Neutrophil (primary cell): ENCODE measurements around the gene MAGI3.
"Not testable (repeated sequence)": the region's sequence is repeated elsewhere in the genome, so short reads cannot be mapped to it uniquely, and the experiment has no call there.

ENCODE experiments used
- H3K27ac ChIP-seq: fragments of 200-600 bp; sonication (generic); 2 replicates; pipeline ENCODE4 v1.5.1; 2016; ENCODE audit warnings: mild to moderate bottlenecking, moderate library complexity
- H3K27me3 ChIP-seq: fragments of 200-600 bp; sonication (generic); 2 replicates; pipeline ENCODE4 v1.6.0; 2016; ENCODE audit warnings: mild to moderate bottlenecking
- H3K36me3 ChIP-seq: fragments of 200-600 bp; sonication (generic); 2 replicates; pipeline ENCODE4 v1.5.1; 2017
- H3K4me1 ChIP-seq, 2 experiments: fragments of 200-600 bp in 1 of 2; sonication (generic) in 1 of 2; 1 replicate in 1 of 2; 2 replicates in 1 of 2; pipeline versions ENCODE4 v1.5.1 to v1.6.1; 2013 to 2016; ENCODE audit warnings: low read depth in 1 of 2, low read length in 1 of 2, mild to moderate bottlenecking in 1 of 2, moderate library complexity in 1 of 2; ENCODE audit not compliant: control insufficient read depth in 1 of 2, insufficient read depth in 1 of 2
- H3K4me3 ChIP-seq, 2 experiments: fragments of 200-600 bp in 1 of 2; sonication (generic) in 1 of 2; 1 replicate in 1 of 2; 2 replicates in 1 of 2; pipeline ENCODE4 v1.5.1; 2013 to 2016; ENCODE audit warnings: low read depth in 1 of 2, low read length in 1 of 2, mild to moderate bottlenecking in 1 of 2, moderate library complexity in 1 of 2
- H3K9me3 ChIP-seq: fragments of 200-600 bp; sonication (generic); 2 replicates; pipeline ENCODE4 v1.5.1; 2016
- TF ChIP-seq, protein P1 (sequence below): fragments of 200-600 bp; sonication (generic); IDR thresholded peaks from 2 replicates; pipeline ENCODE4 v1.5.1; 2016; ENCODE audit warnings: antibody characterized with exemption

The MAGI3 gene

DNA sequence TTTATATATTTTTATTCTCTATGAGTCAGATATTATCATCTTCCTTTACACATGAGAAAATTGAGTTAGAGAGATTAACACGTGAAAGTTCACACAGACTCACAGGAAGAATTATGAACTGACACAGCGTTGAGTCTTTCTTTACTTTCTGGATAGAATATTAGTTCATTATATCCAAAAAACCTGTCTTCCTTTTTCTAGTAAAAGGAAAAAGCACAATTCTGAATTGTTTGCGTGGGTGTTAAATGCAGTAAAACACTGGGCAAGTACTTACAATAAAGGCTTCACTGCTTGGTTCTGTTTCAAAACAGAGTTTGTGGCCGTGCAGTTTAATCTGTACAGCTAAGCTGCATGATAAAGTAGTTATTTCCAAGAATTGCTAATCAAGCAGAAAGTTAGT lies 10.8 kb downstream of the MAGI3 start:
- no peak overlapping the region for H3K4me3 ChIP-seq
- H3K4me1 ChIP-seq: no peaks in the 10 kb centered on the region
- no peak overlapping the region for H3K27ac ChIP-seq
- no peaks in the 10 kb centered on the region for H3K9me3 ChIP-seq
- H3K36me3 ChIP-seq: no peaks in the 10 kb centered on the region
- peaks cover 66% of the 10 kb centered on the region for H3K27me3 ChIP-seq
- TF ChIP-seq, protein P1, sequence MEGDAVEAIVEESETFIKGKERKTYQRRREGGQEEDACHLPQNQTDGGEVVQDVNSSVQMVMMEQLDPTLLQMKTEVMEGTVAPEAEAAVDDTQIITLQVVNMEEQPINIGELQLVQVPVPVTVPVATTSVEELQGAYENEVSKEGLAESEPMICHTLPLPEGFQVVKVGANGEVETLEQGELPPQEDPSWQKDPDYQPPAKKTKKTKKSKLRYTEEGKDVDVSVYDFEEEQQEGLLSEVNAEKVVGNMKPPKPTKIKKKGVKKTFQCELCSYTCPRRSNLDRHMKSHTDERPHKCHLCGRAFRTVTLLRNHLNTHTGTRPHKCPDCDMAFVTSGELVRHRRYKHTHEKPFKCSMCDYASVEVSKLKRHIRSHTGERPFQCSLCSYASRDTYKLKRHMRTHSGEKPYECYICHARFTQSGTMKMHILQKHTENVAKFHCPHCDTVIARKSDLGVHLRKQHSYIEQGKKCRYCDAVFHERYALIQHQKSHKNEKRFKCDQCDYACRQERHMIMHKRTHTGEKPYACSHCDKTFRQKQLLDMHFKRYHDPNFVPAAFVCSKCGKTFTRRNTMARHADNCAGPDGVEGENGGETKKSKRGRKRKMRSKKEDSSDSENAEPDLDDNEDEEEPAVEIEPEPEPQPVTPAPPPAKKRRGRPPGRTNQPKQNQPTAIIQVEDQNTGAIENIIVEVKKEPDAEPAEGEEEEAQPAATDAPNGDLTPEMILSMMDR: no peak

DNA sequence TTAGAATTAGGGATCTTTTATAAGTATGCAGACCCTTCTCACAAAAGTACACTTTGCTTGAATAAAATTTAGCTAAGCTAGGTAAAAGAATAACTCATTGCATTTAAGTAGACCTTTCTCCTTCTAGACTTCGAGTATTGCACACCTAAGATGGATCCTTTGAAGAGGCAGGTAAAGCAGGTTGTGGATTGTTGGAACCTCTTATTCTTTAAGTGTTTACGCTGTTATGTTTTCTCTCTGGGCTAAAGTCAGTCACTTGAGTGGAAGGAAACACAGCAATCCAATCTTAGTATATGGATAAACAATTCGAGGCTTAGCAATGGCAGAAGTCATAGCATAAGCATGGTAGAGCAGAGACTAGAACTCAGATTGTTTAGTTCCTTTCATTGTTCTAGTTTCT lies 11.4 kb downstream of the MAGI3 start:
- Histone ChIP-seq H3K36me3 (no peaks in the 10 kb centered on the region), H3K27me3 (peaks cover 60% of the 10 kb centered on the region), H3K27ac (no peak overlapping the region), H3K4me1 (no peaks in the 10 kb centered on the region), H3K4me3 (no peak overlapping the region), H3K9me3 (no peaks in the 10 kb centered on the region)
- TF ChIP-seq, protein P1: no peak

DNA sequence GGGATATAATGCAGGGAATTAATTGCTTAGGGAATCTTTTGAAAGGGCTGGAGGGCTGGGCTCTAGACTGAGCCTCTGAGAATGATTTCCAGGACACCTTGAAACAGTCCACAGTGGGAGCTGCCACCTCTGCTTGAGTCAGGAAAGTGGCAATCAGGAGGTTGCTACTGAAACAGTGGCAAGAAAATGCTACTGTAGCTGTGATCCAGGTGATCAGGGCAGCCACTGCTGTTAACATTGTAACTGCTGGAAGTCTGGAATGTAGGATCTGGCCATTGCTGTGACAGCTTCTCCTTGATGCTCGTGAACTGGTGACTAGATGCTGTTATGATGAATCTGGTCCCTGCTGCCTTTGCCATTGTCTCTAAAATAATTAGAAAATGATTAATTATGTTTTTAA lies 12.8 kb downstream of the MAGI3 start:
- Histone ChIP-seq H3K27ac (no peak overlapping the region), H3K9me3 (no peaks in the 10 kb centered on the region), H3K4me1 (no peaks in the 10 kb centered on the region), H3K4me3 (no peak overlapping the region), H3K27me3 (peaks cover 46% of the 10 kb centered on the region), H3K36me3 (no peaks in the 10 kb centered on the region)
- TF ChIP-seq, protein P1: no peak

DNA sequence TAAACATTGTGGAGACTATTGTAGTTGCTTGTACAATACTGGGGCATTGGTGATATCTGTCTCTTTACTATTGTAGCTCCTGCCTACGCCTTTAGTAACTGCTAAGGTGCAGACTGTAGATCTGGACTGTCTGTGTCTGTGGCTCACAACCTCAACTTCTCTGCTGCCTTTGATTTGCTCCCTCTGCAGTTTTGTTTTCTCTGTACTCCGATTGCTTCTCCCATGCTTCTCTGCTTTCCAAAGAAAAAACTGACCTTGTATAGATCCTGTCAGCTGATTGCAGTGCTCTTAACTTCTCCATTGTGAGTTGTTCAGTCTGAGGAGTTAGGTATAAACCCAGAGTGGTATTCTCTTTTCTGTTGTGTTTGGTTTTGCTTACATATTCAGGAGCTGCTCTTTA lies 15.3 kb downstream of the MAGI3 start:
- Histone ChIP-seq H3K27me3 (peaks cover 32% of the 10 kb centered on the region), H3K4me1 (no peaks in the 10 kb centered on the region)
- TF ChIP-seq, protein P1: no peak

DNA sequence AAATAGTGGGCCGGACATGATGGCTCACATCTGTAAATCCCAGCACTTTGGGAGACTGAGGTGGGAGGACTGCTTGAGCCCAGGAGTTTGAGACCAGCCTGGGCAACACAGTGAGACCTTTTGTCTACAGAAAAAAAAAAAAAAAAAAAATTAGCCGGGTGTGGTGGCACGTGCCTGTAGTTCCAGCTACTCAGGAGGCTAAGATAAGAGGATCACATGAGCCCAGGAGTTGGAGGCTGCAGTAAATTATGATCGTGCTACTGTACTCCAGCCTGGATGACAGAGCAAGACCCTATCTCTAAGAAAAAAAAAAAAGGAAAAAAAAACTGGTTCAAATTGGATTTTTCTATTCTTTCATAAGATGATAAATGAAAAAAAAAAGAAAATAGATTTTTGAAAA lies 15.8 kb downstream of the MAGI3 start:
- not testable (repeated sequence) for H3K4me3 ChIP-seq, H3K27ac ChIP-seq, H3K9me3 ChIP-seq, H3K4me1 ChIP-seq, H3K36me3 ChIP-seq
- peaks cover 27% of the 10 kb centered on the region for H3K27me3 ChIP-seq

More for the DNA sequence above, 15.3 kb downstream of the MAGI3 start:
- Histone ChIP-seq H3K36me3 (no peaks in the 10 kb centered on the region), H3K9me3 (no peaks in the 10 kb centered on the region), H3K27ac (no peak overlapping the region), H3K4me3 (no peak overlapping the region)

DNA sequence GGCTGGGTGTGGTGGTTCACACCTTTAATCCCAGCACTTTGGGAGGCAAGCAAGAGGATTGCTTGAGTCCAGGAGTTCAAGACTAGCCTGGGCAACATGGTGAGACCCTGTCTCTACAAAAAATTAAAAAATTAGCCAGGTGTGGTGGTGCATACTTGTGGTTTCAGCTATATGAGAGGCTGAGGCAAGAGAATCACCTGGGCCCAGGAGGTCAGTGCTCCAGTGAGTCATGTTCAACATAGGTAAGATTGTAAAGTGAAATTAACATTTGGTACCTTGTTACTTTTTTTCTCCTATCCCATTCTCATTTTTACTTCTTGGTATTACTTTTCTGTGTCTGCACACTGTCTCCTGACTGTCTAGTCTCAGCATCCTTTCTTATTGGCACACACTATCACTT lies 19.0 kb downstream of the MAGI3 start:
- Histone ChIP-seq H3K36me3 (no peaks in the 10 kb centered on the region), H3K4me1 (no peaks in the 10 kb centered on the region), H3K4me3 (no peak overlapping the region), H3K9me3 (no peaks in the 10 kb centered on the region), H3K27me3 (peaks cover 5% of the 10 kb centered on the region), H3K27ac (no peak overlapping the region)
- TF ChIP-seq, protein P1: no peak

DNA sequence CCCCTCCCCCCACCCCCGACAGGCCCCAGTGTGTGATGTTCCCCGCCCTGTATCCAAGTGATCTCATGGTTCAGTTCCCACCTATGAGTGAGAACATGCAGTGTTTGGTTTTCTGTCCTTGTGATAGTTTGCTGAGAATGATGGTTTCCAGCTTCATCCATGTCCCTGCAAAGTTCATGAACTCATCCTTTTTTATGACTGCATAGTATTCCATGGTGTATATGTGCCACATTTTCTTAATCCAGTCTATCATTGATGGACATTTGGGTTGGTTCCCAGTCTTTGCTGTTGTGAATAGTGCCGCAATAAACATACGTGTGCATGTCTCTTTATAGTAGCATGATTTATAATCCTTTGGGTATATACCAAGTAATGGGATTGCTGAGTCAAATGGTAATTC lies 21.7 kb downstream of the MAGI3 start:
- H3K4me3 ChIP-seq, H3K9me3 ChIP-seq, H3K27ac ChIP-seq, H3K36me3 ChIP-seq, H3K4me1 ChIP-seq, H3K27me3 ChIP-seq: not testable (repeated sequence)
